Measurements from ENCODE around the gene SDF2L1.
"Not testable (repeated sequence)": the region's sequence is repeated elsewhere in the genome, so short reads cannot be mapped to it uniquely, and the experiment has no call there.

The SDF2L1 gene, protein sequence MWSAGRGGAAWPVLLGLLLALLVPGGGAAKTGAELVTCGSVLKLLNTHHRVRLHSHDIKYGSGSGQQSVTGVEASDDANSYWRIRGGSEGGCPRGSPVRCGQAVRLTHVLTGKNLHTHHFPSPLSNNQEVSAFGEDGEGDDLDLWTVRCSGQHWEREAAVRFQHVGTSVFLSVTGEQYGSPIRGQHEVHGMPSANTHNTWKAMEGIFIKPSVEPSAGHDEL

DNA sequence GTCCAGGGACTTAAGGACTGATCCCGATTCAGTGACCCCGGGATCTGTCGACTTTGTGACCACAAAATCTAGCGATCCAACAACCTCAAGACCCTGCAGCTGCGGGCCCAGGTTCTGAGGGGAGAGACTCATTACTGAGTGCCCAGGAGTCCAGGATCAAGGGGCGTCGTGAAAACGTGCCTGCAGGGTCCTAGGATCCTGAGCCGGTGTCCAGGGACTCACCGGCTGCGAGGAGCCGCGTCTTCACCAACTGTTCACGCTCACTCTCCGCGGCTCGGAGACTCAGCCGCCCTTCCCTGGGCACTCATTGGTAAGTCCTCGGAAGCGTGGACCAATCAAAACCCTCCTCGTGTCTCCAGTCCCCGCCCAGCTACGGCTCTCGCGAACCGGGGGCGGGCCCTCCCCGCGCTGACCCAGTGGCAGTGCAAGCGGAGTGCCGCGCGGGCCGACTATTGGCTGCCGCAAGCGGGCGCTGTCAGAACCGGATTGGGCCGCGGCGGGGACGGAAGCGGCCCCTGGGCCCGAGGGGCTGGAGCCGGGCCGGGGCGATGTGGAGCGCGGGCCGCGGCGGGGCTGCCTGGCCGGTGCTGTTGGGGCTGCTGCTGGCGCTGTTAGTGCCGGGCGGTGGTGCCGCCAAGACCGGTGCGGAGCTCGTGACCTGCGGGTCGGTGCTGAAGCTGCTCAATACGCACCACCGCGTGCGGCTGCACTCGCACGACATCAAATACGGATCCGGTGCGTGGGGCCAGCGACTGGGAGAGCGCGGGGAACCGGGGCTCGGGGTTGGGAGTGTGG is at the start of gene SDF2L1:
SDF2L1 (plus strand) TSS at position 514 of the 795 bp plus-strand sequence; CDS start at position 549, 35 bp downstream.
- Mint-ChIP-seq H3K4me3 (peak within 1 kb of the TSS; percentile 79), H3K9me3 (no peaks in the 10 kb centered on the region), H3K27me3 (no peaks in the 10 kb centered on the region), H3K4me1 (peaks cover 43% of the 10 kb centered on the region), H3K36me3 (peaks cover 16% of the 10 kb centered on the region), H3K27ac (peak within 1 kb of the TSS; percentile 85)
- peak; percentile 100 for ATAC-seq

DNA sequence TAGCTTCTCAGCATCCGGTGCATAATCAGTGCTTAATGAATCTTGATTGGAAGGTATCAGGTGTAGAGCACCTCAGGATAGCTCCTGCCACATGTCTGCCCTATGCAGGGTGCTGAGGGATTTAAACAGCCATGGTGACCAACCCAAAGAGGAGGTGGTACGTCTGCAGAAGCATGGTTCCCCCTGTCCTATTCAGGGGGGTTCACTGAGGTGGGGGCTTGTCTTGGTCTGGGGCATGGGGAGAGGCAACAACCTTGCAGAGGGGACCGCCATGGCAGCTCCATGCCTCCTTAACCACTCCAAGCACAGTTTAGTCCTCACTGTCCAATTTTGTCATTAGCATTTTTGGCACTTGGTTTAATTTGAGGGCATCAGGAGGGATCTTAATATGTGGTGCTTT is 49.7 kb upstream of the SDF2L1 start:
- H3K27ac Mint-ChIP-seq, result no peak overlapping the region
- no peak for ATAC-seq
- H3K4me3 Mint-ChIP-seq, result no peak overlapping the region
- peaks cover 71% of the 10 kb centered on the region for H3K4me1 Mint-ChIP-seq
- H3K36me3 Mint-ChIP-seq, result peaks cover 53% of the 10 kb centered on the region
- no peaks in the 10 kb centered on the region for H3K9me3 Mint-ChIP-seq
- H3K27me3 Mint-ChIP-seq, result no peaks in the 10 kb centered on the region

DNA sequence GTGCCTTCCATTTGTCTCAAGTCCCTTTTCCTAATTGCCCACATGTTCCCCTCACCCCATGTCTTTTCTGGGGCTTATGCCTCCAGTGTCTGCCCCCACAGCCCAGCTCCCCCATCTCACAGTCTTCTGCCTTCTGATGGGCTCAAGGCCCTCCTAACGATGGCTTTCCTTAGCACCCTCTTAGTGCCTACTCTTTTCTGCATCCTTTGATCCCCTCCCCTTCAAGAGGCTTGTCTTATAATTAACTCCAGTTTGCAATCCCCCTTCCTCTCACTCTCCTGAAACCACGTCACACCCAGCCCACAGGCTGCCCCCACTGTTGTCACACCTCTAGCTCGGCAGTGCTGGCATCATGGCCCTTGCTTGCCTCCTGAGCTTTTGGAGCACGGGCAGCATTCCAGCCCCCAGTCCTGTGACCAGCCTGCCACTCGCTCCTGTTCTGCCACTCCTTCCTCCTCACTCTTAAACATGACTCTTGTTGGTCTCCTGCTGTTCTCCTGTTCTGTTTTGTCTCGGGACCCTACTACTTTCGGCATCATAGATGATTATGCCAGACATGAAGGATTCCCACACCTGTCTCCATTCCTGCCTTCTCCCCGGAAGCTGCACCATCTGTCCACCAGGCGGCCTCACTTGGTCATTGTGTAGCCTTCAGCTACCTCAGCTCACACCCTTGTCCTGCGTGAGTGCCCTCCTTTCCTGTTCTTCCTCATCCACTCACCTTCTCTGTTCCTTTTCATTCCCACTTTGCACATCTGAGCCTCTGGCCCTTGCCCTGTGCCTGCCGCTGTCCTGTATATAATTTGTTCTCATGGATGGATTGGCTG is 48.5 kb upstream of the SDF2L1 start:
- peak overlapping the region; percentile 1 for H3K27ac Mint-ChIP-seq
- ATAC-seq, result no peak
- peaks cover 59% of the 10 kb centered on the region for H3K36me3 Mint-ChIP-seq
- no peaks in the 10 kb centered on the region for H3K27me3 Mint-ChIP-seq
- H3K4me3 Mint-ChIP-seq, result no peak overlapping the region
- H3K9me3 Mint-ChIP-seq, result no peaks in the 10 kb centered on the region
- peaks cover 66% of the 10 kb centered on the region for H3K4me1 Mint-ChIP-seq

DNA sequence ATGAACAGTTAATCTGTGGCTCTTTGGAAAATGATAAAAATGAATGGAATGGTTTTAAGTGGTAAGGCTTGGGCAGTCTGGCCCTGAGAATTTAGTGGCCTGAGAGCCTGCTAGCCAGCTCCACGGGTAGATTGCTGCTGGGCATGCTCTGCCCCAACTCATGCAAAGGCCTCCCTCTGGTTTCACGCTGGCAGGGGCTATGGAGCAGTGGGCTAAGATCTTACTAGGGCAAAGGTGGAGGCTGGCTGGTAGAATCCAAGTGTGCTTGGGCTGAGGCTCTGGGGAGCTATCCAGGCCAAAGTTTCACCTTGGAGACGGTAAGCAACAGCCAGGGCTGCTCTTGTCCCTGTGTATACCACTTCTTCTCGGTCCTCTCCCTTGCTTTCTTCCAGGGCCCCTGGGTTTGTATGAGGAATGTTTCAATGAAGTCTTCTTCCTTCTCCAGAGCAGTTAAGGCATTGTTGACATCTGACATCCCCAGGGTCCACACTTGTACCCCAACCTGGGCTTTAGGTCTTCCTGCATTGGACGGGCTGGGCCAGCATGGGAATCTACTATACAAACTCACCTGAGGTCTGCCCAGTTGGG is 47.1 kb upstream of the SDF2L1 start:
- Mint-ChIP-seq H3K27me3 (no peaks in the 10 kb centered on the region), H3K4me3 (no peak overlapping the region), H3K9me3 (no peaks in the 10 kb centered on the region), H3K27ac (no peak overlapping the region), H3K36me3 (peaks cover 71% of the 10 kb centered on the region), H3K4me1 (peaks cover 71% of the 10 kb centered on the region)
- ATAC-seq, result no peak

DNA sequence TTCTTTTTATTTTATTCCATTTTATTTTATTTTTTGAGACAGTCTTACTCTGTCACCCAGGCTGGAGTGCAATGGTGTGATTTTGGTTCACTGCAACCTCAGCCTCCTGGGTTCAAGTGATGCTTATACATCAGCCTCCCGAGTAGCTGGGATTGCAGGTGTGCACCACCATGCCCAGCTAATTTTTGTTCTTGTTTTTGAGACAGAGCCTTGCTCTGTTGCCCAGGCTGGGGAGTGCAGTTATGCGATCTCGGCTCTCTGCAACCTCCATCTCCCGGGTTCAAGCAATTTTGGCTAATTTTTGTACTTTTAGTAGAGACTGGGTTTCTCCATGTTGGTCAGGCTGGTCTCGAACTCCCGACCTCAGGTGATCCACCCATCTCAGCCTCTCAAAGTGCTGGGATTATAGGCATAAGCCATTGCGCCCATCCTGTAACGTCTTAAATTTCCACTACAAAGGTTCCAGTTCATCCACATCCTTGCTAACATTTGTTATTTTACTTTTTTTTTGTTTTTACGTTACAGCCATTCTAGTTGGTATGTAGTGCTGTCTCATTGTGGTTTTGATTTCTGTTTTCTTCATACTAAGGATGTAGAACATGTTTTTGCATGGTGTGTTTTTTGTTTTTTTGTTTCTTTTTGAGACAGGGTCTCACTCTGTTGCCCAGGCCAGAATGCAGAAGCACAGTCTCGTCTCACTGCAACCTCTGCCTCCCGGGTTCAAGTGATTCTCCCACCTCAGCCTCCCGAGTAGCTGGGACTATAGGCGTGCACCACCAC is 45.6 kb upstream of the SDF2L1 start:
- Mint-ChIP-seq H3K36me3 (peaks cover 60% of the 10 kb centered on the region), H3K4me1 (peaks cover 62% of the 10 kb centered on the region)
- not testable (repeated sequence) for H3K9me3 Mint-ChIP-seq, ATAC-seq, H3K4me3 Mint-ChIP-seq, H3K27me3 Mint-ChIP-seq, H3K27ac Mint-ChIP-seq

DNA sequence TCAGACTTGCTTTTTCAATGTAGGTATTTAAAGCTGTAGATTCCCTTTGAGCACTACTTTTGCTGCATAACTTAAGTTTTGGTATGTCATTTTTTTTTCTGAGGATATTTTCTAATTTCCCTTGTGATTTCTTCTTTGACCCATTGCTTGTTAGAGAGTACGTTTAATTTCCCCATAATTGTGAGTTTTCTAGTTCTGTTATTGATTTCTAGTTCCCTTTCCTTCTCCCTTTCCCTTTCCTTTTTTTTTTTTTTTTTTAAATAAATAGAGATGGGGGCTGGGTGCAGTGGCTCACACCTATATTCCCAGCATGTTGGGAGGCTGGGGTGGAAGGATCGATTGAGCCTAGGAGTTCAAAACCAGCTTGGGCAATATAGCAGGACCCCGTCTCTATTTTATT is 43.8 kb upstream of the SDF2L1 start:
- H3K27ac Mint-ChIP-seq, result no peak overlapping the region

DNA sequence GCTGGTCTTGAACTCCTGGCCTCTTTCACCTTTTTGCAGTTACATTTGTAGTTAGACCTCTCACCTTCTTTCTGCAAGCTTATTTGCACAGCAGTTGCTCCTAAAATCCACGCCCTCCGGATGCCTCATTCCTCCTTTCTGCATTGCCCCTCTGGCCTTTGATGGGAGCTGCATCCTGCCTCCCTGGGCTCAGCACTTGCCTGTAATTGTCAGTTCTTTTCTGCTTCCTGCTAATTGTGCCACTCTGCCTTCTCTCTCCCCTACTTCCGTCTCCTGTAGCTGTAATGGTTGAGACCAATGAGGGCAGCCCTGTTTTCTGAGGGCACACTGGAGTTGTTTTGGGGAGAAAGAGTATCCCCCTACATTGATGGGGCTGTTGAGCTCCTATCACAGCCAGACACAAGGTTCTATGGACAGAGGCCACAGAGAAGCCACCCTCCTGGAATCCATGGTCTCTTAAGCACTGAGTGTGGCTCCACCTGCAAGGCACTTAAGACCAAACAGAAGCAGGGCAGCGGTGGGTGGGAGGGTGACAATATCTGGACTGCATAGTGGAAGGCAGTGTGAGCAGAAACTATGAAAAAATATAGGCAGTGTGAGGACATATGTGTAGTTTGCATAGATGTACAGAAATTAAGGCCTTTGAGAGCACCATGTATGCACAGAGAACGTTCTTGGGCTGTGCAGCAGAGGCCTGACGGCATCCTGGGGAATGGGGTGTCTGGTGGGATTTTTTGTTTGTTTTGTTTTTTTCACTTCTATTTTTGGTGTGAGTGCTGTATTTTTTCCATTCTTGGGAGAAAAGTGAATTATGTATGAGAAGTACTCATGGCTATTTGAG is 42.8 kb upstream of the SDF2L1 start:
- Mint-ChIP-seq H3K9me3 (no peaks in the 10 kb centered on the region), H3K4me3 (no peak overlapping the region), H3K27ac (no peak overlapping the region), H3K4me1 (peaks cover 53% of the 10 kb centered on the region), H3K36me3 (peaks cover 45% of the 10 kb centered on the region), H3K27me3 (no peaks in the 10 kb centered on the region)
- ATAC-seq, result no peak

More for the DNA sequence above, 43.8 kb upstream of the SDF2L1 start:
- H3K27me3 Mint-ChIP-seq, result no peaks in the 10 kb centered on the region
- peaks cover 55% of the 10 kb centered on the region for H3K36me3 Mint-ChIP-seq
- H3K4me3 Mint-ChIP-seq, result no peak overlapping the region
- H3K4me1 Mint-ChIP-seq, result peaks cover 62% of the 10 kb centered on the region
- no peak for ATAC-seq
- H3K9me3 Mint-ChIP-seq, result no peaks in the 10 kb centered on the region

DNA sequence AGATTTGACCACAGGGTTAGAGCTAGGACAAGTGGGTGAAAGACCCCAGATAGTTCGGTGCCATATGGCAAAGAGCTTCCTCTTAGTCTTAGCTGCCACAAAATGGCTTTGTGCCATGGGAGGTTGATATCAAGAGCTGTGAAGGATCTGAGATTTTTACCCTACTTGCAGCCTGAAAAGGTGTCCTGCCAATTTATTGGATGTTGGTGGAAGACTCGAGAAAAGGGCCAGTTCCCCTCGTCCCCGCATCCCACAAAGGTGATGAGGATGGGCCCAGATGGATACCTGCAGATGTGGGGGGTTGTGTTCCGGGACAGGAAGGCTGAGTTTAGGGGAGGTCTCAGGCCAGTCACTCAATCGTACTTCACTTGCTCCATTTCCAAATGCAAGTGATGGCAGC is 39.5 kb upstream of the SDF2L1 start:
- H3K36me3 Mint-ChIP-seq, result peaks cover 23% of the 10 kb centered on the region
- H3K27ac Mint-ChIP-seq, result no peak overlapping the region
- ATAC-seq, result no peak
- H3K4me3 Mint-ChIP-seq, result no peak overlapping the region
- no peaks in the 10 kb centered on the region for H3K9me3 Mint-ChIP-seq
- H3K27me3 Mint-ChIP-seq, result no peaks in the 10 kb centered on the region
- peaks cover 55% of the 10 kb centered on the region for H3K4me1 Mint-ChIP-seq

DNA sequence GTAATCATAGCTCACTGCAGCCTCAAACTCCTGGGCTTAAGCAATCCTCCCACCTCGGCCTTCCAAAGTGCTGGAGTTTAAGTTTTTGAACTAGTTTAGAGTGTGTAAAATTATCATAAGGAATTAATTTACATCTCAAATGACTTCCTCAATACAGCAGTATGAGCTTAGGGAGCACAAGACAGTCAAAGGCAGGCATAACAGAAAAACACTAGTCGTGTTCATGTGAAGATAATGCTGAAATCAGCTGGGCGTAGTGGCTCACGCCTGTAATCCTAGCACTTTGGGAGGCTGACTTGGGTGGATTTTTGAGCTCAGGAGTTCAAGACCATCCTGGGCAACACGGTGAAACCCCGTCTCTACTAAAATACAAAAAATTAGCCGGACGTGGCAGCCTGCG is 38.1 kb upstream of the SDF2L1 start:
- Mint-ChIP-seq H3K36me3 (peaks cover 15% of the 10 kb centered on the region), H3K4me1 (peaks cover 46% of the 10 kb centered on the region), H3K9me3 (no peaks in the 10 kb centered on the region), H3K27ac (no peak overlapping the region), H3K27me3 (no peaks in the 10 kb centered on the region), H3K4me3 (no peak overlapping the region)
- no peak for ATAC-seq

DNA sequence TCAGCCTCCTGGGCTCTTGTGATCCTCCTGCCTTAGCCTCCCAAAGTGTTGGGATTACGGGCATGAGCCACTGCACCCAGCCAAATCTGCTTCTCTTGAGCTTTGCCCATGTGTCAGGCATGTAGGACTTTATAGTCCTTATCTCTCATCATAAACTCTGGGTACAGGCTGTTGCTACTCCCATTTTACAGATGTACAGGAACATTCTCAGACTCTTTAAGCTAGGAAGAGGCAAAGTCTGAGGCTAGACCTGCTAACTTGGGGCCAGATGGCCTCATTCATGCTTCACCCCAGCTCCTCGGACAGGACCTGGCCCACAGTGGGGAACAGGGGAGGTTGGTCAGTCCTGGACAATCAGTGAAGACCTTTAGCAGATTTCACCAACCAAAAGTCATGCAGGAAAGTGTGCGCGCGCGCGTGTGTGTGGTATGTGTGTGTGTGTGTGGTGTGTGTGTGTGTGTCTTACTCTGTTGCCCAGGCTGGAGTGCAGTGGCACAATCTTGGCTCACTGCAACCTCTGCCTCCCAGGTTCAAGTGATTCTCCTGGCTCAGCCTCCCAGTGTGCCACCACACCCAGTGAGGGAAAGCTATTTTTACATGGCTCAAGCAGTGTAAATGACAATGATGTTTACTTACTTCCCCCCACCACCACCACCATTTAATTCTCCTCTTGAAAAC is 36.1 kb upstream of the SDF2L1 start:
- ATAC-seq, result no peak
- peaks cover 15% of the 10 kb centered on the region for H3K36me3 Mint-ChIP-seq
- peak overlapping the region; percentile 40 for H3K27ac Mint-ChIP-seq
- no peaks in the 10 kb centered on the region for H3K9me3 Mint-ChIP-seq
- H3K4me3 Mint-ChIP-seq, result no peak overlapping the region
- peaks cover 34% of the 10 kb centered on the region for H3K4me1 Mint-ChIP-seq
- no peaks in the 10 kb centered on the region for H3K27me3 Mint-ChIP-seq

DNA sequence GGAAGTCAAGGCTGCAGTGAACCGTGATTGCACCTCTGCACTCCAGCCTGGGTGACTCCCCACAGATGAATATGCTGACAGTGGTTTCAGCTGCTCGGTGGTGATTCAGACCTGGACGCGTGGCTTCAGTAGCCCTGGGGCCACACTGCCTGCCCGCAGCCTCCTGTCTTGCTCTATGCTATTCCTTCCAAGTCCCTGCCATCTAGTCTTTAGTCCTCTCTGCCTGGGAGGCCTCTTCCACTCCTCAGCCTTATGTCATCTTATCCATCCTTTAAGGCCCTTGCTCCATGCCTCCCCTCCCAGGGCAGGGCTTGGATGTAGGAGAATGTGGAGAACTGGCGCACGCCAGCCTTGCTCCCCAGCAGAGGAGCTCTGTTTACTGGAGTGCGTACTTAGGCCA is 35.3 kb upstream of the SDF2L1 start:
- Mint-ChIP-seq H3K27me3 (no peaks in the 10 kb centered on the region), H3K4me3 (no peak overlapping the region), H3K4me1 (peaks cover 39% of the 10 kb centered on the region), H3K36me3 (peaks cover 21% of the 10 kb centered on the region), H3K27ac (peak overlapping the region; percentile 40), H3K9me3 (no peaks in the 10 kb centered on the region)
- ATAC-seq, result no peak

DNA sequence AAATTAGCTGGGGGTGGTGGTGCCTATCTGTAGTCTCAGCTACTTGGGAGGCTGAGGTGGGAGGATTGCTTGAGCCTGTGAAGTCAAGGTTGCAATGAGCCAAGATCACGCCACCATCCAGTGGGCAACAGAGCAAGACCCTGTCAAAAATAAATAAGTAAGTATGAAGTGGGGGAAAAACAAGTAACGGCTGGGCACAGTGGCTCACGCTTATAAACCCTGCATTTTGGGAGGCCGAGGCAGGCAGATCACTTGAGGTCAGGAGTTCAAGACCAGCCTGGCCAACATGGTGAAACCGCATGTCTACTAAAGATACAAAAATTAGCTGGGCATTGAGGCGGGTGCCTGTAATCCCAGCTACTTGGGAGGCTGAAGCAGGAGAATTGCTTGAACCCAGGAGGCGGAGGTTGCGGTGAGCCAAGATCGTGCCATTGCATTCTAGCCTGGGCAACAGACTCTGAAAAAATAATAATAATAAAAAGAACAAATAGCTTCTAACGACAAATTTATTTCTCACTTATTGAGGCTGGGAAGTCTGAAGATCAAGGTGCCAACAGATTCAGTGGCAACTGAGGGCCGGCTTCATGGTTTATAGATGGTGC is 32.4 kb upstream of the SDF2L1 start:
- not testable (repeated sequence) for H3K27ac Mint-ChIP-seq, ATAC-seq, H3K27me3 Mint-ChIP-seq, H3K4me3 Mint-ChIP-seq, H3K9me3 Mint-ChIP-seq
- Mint-ChIP-seq H3K4me1 (peaks cover 41% of the 10 kb centered on the region), H3K36me3 (peaks cover 35% of the 10 kb centered on the region)

Data from stimulated activated memory B cell treated with anti-CD40 and anti-IgM and Interleukin-4, amounts not matched to agents 10 μg/mL and 1 μg/mL and 100 μg/mL, for 72 hours (primary cell).